Activated naive CD4-positive, alpha-beta T cell treated with anti-CD3 and anti-CD28 coated beads for 36 hours (primary cell): Measurements from ENCODE around the gene PDPK1. TPM values are rescaled to one million over a fixed set of nuclear protein-coding genes. Genes with fewer than 3 reads are reported as not detected.
"Not testable (repeated sequence)": the region's sequence is repeated elsewhere in the genome, so short reads cannot be mapped to it uniquely, and the experiment has no call there.

ENCODE experiments used
- CTCF ChIA-PET: fragments of 350-600 bp; sonication (Branson Sonifier 250); formaldehyde crosslinking; loops from one replicate; lab custom pipeline; 2021; ENCODE audit warnings: antibody characterized with exemption; lab: Charles Lee
- DNase-seq: peaks from one replicate; pipeline ENCODE4 v3.0.0-alpha.2; 2020
- H3K27ac Mint-ChIP-seq: one replicate; pipeline ENCODE4 v1.8.0; 2021; ENCODE audit warnings: mild to moderate bottlenecking, mixed read lengths
- H3K27me3 Mint-ChIP-seq: one replicate; pipeline ENCODE4 v1.8.0; 2021; ENCODE audit warnings: low read depth, mixed read lengths
- H3K36me3 Mint-ChIP-seq: one replicate; pipeline ENCODE4 v1.8.0; 2021; ENCODE audit warnings: low read depth, mixed read lengths
- H3K4me1 Mint-ChIP-seq: one replicate; pipeline ENCODE4 v1.8.0; 2021; ENCODE audit warnings: low read depth, mixed read lengths
- H3K4me3 Mint-ChIP-seq: one replicate; pipeline ENCODE4 v1.8.0; 2021; ENCODE audit warnings: mild to moderate bottlenecking, moderate library complexity, mixed read lengths
- H3K9me3 Mint-ChIP-seq: one replicate; pipeline ENCODE4 v1.8.0; 2021; ENCODE audit warnings: mixed read lengths
- intact Hi-C: fragments of 100-400 bp; cut with micrococcal nuclease; formaldehyde crosslinking; loops from one replicate; pipeline ENCODE4 v1.15.1; 2023
- total RNA-seq, 2 experiments: library from RNA; stranded (reverse); gene quantifications; one replicate each; pipeline ENCODE4 v1.2.3, GENCODE V29; 2021

PDPK1 gene
- total RNA-seq, 2 experiments from 2014 or later = 26.6 to 27.8 TPM

- no peaks in the 10 kb centered on the region for H3K9me3 Mint-ChIP-seq
- H3K36me3 Mint-ChIP-seq = peaks cover 4% of the 10 kb centered on the region
- intact Hi-C loops = loop anchor here (10.0 kb wide), 2 partner anchors 61 to 69 kb away; partner anchors contain the start of genes CEMP1 and PDPK1
- H3K27me3 Mint-ChIP-seq = no peaks in the 10 kb centered on the region
- peak overlapping the region; percentile 88 for H3K27ac Mint-ChIP-seq
- peaks cover 26% of the 10 kb centered on the region for H3K4me1 Mint-ChIP-seq
- peak; percentile 94 for DNase-seq
- H3K4me3 Mint-ChIP-seq = peak overlapping the region; percentile 95
- CTCF ChIA-PET = no interaction called here
These were observed 65.6 kb downstream of the PDPK1 start for GRCh38 chr16:2603165-2604015.

GRCh38 chr16:2604016-2604369 is 66.2 kb downstream of the PDPK1 start:
- H3K9me3 Mint-ChIP-seq, H3K27me3 Mint-ChIP-seq, CTCF ChIA-PET, H3K36me3 Mint-ChIP-seq, DNase-seq: not testable (repeated sequence)
- Mint-ChIP-seq H3K27ac (peak overlapping the region; percentile 88), H3K4me3 (peak overlapping the region; percentile 95), H3K4me1 (peaks cover 26% of the 10 kb centered on the region)
- intact Hi-C loops = loop anchor here (10.0 kb wide), 2 partner anchors 61 to 69 kb away; partner anchors contain the start of genes CEMP1 and PDPK1

DNA sequence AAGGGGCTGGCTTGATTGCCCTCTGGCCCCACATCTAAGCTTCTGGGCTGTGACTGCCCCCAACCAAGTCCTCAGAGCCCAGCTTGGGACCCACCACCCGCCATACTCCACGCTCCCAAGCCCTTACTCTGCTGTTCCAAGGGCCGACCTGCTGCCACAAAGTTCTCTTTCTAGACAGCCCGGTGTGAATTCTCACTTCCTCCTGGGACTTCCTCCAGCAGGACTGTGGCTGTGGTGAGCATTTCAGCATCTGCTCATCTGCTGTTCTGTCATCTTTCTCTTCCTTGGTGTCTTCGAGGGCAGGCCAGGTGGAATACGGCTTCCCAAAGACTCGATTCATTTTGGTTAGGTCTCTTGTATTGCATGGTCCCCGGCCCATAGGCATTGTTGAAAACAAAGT is 69.0 kb downstream of the PDPK1 start:
- H3K27ac Mint-ChIP-seq, H3K4me3 Mint-ChIP-seq, H3K27me3 Mint-ChIP-seq, DNase-seq, CTCF ChIA-PET, H3K9me3 Mint-ChIP-seq: not testable (repeated sequence)
- Mint-ChIP-seq H3K36me3 (peaks cover 14% of the 10 kb centered on the region), H3K4me1 (peaks cover 25% of the 10 kb centered on the region)
- intact Hi-C loops = loop anchor here (10.0 kb wide), 2 partner anchors 58 to 72 kb away; partner anchors contain the start of genes CEMP1 and PDPK1

DNA sequence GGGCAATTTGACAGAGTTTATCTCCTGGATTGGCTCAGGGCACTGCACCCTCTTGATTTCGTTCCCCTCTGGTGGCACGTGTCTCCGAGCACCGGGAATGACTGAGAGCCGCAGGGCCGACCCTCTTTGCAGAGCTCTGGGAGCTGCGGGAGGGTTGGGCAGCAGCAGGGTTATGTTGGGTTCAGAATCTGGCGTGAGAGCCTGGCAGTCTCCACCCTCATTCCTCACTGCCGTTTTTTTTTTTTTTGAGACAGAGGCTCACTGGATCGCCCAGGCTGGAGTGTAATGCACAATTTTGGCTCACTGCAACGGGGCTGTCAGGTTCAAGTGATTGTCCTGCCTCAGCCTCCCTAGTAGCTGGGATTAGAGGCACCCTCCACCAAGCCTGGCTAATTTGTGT is 71.5 kb downstream of the PDPK1 start:
- CTCF ChIA-PET = not testable (repeated sequence)

GRCh38 chr16:2609827-2610470 is 72.1 kb downstream of the PDPK1 start:
- Mint-ChIP-seq H3K36me3 (peaks cover 14% of the 10 kb centered on the region), H3K27me3 (no peaks in the 10 kb centered on the region), H3K4me1 (peaks cover 14% of the 10 kb centered on the region), H3K9me3 (no peaks in the 10 kb centered on the region), H3K4me3 (no peak overlapping the region), H3K27ac (no peak overlapping the region)
- no peak for DNase-seq
- CTCF ChIA-PET = no interaction called here
- intact Hi-C loops = loop anchor here (10.0 kb wide), 2 partner anchors 55 to 75 kb away; partner anchors contain the start of genes CEMP1 and PDPK1

More for the DNA sequence above, 71.5 kb downstream of the PDPK1 start:
- not testable (repeated sequence) for DNase-seq, H3K27ac Mint-ChIP-seq, H3K27me3 Mint-ChIP-seq, H3K4me3 Mint-ChIP-seq, H3K9me3 Mint-ChIP-seq
- Mint-ChIP-seq H3K4me1 (peaks cover 15% of the 10 kb centered on the region), H3K36me3 (peaks cover 14% of the 10 kb centered on the region)
- intact Hi-C loops = loop anchor here (10.0 kb wide), 2 partner anchors 55 to 75 kb away; partner anchors contain the start of genes CEMP1 and PDPK1

GRCh38 chr16:2610781-2611498 is 73.1 kb downstream of the PDPK1 start:
- no peak for DNase-seq
- peaks cover 11% of the 10 kb centered on the region for H3K36me3 Mint-ChIP-seq
- no peak overlapping the region for H3K27ac Mint-ChIP-seq
- intact Hi-C loops = no loop called here
- CTCF ChIA-PET = no interaction called here
- no peaks in the 10 kb centered on the region for H3K27me3 Mint-ChIP-seq
- H3K4me1 Mint-ChIP-seq = peaks cover 7% of the 10 kb centered on the region
- no peaks in the 10 kb centered on the region for H3K9me3 Mint-ChIP-seq
- no peak overlapping the region for H3K4me3 Mint-ChIP-seq

DNA sequence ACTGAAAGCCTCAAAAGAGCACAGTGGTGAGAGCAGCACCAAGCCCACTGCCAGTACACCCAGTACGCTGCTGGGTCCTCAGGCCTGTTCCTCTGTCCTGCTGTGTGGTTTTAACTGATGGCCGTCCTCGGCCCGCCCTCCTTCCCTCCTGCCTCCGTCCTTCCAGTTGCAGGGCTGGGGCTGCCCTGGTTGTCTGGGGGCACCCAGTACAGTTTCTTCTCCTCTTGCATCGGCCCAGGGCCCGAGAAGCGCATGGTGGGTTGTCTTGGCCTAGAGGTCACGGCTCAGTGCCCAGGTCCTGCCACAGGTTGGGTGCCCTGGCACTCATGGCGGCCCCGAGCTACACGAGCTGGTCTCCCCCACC is 73.7 kb downstream of the PDPK1 start:
- Mint-ChIP-seq H3K4me3 (no peak overlapping the region), H3K9me3 (no peaks in the 10 kb centered on the region), H3K27ac (no peak overlapping the region), H3K36me3 (peaks cover 11% of the 10 kb centered on the region), H3K4me1 (peaks cover 6% of the 10 kb centered on the region), H3K27me3 (no peaks in the 10 kb centered on the region)
- intact Hi-C loops = no loop called here
- DNase-seq = no peak
- CTCF ChIA-PET = no interaction called here

- intact Hi-C loops, H3K27me3 Mint-ChIP-seq, CTCF ChIA-PET, DNase-seq, H3K4me3 Mint-ChIP-seq, H3K9me3 Mint-ChIP-seq, H3K4me1 Mint-ChIP-seq, H3K27ac Mint-ChIP-seq: not testable (repeated sequence)
- H3K36me3 Mint-ChIP-seq = peaks cover 11% of the 10 kb centered on the region
These were observed 74.1 kb downstream of the PDPK1 start for GRCh38 chr16:2611877-2612276.

- H3K27me3 Mint-ChIP-seq, H3K4me3 Mint-ChIP-seq, H3K9me3 Mint-ChIP-seq, CTCF ChIA-PET, DNase-seq, H3K4me1 Mint-ChIP-seq, intact Hi-C loops, H3K27ac Mint-ChIP-seq: not testable (repeated sequence)
- H3K36me3 Mint-ChIP-seq = peaks cover 11% of the 10 kb centered on the region
These were observed 75.4 kb downstream of the PDPK1 start for GRCh38 chr16:2613251-2613650.

- intact Hi-C loops = no loop called here
- no peaks in the 10 kb centered on the region for H3K9me3 Mint-ChIP-seq
These were observed 77.0 kb downstream of the PDPK1 start for GRCh38 chr16:2614761-2615191.

DNA sequence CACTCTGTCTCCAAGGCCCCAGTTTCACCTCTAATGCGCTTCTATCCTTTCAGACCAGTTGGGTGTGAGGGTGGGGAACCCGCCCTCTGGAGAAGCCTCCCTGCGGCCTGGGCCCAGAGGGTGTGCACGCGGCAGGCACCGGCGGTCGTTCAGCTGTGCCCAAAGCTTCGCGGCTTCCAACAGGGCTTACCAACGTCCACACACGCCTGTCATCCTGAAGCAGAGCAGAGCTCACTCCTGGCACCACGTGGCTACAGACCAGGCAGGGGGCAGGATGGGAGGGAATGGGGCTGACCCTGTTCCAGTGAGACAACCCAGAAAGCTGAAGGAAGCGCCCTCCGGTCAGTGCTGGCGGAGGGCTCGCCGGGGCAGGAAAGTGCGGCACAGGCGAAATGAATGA is 81.1 kb downstream of the PDPK1 start:
- H3K36me3 Mint-ChIP-seq, intact Hi-C loops, H3K9me3 Mint-ChIP-seq, H3K27ac Mint-ChIP-seq, H3K27me3 Mint-ChIP-seq, CTCF ChIA-PET, DNase-seq, H3K4me3 Mint-ChIP-seq, H3K4me1 Mint-ChIP-seq: not testable (repeated sequence)

More at GRCh38 chr16:2614761-2615191, 77.0 kb downstream of the PDPK1 start:
- peak; percentile 3 for DNase-seq
- H3K27me3 Mint-ChIP-seq = no peaks in the 10 kb centered on the region
- no peaks in the 10 kb centered on the region for H3K4me1 Mint-ChIP-seq
- no peak overlapping the region for H3K4me3 Mint-ChIP-seq
- H3K27ac Mint-ChIP-seq = no peak overlapping the region
- peaks cover 11% of the 10 kb centered on the region for H3K36me3 Mint-ChIP-seq
- CTCF ChIA-PET = no interaction called here

GRCh38 chr16:2619628-2620027 is 81.8 kb downstream of the PDPK1 start:
- H3K27ac Mint-ChIP-seq, H3K27me3 Mint-ChIP-seq, H3K36me3 Mint-ChIP-seq, DNase-seq, intact Hi-C loops, H3K4me3 Mint-ChIP-seq, CTCF ChIA-PET, H3K4me1 Mint-ChIP-seq, H3K9me3 Mint-ChIP-seq: not testable (repeated sequence)
